Peyer's patch (tissue), 4 donors: ENCODE results near the gene MRTFB.

Experiments used
- POLR2A ChIP-seq, 2 donors: fragments of 450-650 bp; IDR thresholded peaks; one replicate each; pipeline ENCODE4 v1.5.1; 2017; ENCODE audit warnings: antibody characterized with exemption in 2 of 2, mild to moderate bottlenecking in 2 of 2, moderate library complexity in 2 of 2
- TF ChIP-seq, protein P1 (sequence below), 6 experiments: fragments of 450-650 bp in 4 of 6; fragments of 200-600 bp in 2 of 6; sonication (generic) in 1 of 6; IDR thresholded peaks; one replicate each; pipeline ENCODE4 v1.5.1; 2017 to 2019; ENCODE audit warnings: antibody characterized with exemption in 6 of 6, mild to moderate bottlenecking in 3 of 6, moderate library complexity in 1 of 6

DNA sequence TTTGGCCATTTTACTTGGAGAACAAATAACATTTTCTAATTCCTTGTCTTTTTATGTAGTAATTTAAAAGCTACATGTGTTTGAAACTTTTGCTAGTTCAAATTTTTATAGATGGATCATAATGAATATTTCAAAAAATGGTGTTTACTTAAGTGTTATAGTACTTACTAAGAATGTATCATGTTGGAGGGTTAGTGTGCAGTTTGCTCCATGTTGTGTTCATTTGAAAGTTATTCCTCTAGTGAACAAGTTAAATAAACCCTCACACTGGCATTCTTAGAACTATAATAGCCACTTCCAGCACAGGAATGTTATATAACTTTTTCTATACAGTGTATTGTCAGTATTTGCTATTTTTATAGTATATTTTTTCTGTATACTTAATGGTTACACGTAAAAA is 62.8 kb downstream of the MRTFB start:
- TF ChIP-seq, protein P1, sequence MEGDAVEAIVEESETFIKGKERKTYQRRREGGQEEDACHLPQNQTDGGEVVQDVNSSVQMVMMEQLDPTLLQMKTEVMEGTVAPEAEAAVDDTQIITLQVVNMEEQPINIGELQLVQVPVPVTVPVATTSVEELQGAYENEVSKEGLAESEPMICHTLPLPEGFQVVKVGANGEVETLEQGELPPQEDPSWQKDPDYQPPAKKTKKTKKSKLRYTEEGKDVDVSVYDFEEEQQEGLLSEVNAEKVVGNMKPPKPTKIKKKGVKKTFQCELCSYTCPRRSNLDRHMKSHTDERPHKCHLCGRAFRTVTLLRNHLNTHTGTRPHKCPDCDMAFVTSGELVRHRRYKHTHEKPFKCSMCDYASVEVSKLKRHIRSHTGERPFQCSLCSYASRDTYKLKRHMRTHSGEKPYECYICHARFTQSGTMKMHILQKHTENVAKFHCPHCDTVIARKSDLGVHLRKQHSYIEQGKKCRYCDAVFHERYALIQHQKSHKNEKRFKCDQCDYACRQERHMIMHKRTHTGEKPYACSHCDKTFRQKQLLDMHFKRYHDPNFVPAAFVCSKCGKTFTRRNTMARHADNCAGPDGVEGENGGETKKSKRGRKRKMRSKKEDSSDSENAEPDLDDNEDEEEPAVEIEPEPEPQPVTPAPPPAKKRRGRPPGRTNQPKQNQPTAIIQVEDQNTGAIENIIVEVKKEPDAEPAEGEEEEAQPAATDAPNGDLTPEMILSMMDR (IDR thresholded peaks at IDR 0.05), result no peak
- no peak for TF ChIP-seq POLR2A (IDR thresholded peaks at IDR 0.05)
